NCI-H748 treated with DMSO at 0.1 percent for 48 hours (cell line): ENCODE results near the gene GJC2.

Source experiments
- DNase-seq: peaks from one replicate; lab custom pipeline; 2025; lab: John Stamatoyannopoulos, UW

The GJC2 gene

GRCh38 chr1:228145463-228146416, 4.0 kb upstream of the GJC2 start:
- DNase-seq, result no peak

- DNase-seq, result no peak
These were observed 3.1 kb upstream of the GJC2 start for GRCh38 chr1:228146417-228147150.

- no peak for DNase-seq
These were observed 2.5 kb upstream of the GJC2 start for GRCh38 chr1:228147151-228147693.

GRCh38 chr1:228147768-228148167, 2.0 kb upstream of the GJC2 start:
- no peak for DNase-seq

- DNase-seq, result no peak
These were observed 1.4 kb upstream of the GJC2 start for GRCh38 chr1:228148196-228148861.

DNA sequence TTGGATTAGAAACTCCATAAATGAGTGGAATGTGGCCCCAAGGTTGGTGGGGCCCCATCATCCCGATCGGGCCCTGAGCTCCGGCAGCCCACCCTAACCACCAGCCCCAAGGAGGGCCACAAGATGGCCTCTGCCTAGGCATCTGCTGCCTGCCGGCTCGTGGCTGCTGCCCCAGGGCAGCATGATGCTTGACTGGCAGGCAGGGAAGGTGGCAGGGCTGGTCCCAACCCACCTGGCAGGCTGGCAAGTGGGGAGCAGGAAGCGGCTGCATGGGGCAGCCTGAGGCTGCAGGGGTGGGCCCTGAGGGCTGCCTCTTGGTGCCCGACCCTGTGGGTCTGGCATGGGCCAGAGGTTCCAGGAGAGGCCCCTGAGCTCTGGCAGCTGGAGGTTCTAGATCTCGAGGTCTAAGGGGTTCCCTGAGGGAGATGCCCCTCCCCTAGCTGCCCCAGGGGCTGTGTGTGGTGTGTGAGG, 760 bp upstream of the GJC2 start:
- no peak for DNase-seq

- DNase-seq, result no peak
These were observed 360 bp downstream of the GJC2 start for GRCh38 chr1:228150120-228150460.

GRCh38 chr1:228150461-228151179, 890 bp downstream of the GJC2 start:
- DNase-seq, result no peak

GRCh38 chr1:228151180-228151925, 1.6 kb downstream of the GJC2 start:
- DNase-seq, result no peak

GRCh38 chr1:228152097-228152917, 2.6 kb downstream of the GJC2 start:
- no peak for DNase-seq

DNA sequence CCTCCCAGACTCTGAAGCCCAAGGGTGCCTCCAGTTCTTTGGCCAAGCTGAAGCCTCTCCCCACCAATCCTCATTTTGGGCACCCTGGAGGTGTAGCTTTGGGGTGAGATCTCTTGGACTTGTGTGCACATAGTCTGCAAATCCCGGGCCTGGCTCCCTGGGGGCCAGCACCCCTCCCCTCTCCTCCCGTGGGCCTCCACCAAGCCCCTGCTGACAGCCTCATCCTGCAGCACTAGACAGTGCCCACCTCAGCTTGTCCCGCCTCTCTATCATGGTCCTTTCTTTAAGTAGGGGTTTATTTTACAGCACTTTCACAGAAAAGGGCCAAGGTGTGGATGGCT, 3.2 kb downstream of the GJC2 start:
- DNase-seq, result no peak

DNA sequence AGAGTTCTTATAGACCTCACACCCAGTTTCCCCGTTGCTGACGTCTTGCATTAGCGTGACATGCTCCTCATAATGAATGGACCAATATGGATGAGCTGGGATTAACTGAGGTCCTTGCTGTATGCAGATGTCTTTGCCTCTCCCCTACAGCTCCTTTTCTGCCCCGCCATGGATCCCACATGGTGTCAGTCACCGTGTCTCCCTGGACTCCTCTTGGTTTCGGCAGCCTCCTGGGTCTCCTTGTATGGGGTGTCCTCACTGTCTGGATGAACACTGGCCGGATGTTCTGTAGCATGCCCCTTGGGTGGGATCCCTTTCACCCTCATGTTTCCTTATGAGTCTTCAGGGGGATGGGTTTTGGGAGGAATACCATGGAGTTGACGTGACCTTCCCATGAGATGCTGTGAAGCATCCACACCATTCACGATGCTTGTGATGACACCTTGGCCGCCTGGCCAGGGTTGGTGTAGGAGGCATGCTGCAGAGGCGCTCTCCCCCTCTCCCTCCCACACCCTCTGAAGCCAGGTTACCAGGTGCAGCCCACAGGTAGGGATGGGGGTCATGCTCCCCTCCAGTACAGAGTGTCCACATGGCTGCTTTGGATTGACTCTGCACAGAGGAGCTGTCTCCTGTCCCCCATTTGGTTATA, 4.4 kb downstream of the GJC2 start:
- no peak for DNase-seq

DNA sequence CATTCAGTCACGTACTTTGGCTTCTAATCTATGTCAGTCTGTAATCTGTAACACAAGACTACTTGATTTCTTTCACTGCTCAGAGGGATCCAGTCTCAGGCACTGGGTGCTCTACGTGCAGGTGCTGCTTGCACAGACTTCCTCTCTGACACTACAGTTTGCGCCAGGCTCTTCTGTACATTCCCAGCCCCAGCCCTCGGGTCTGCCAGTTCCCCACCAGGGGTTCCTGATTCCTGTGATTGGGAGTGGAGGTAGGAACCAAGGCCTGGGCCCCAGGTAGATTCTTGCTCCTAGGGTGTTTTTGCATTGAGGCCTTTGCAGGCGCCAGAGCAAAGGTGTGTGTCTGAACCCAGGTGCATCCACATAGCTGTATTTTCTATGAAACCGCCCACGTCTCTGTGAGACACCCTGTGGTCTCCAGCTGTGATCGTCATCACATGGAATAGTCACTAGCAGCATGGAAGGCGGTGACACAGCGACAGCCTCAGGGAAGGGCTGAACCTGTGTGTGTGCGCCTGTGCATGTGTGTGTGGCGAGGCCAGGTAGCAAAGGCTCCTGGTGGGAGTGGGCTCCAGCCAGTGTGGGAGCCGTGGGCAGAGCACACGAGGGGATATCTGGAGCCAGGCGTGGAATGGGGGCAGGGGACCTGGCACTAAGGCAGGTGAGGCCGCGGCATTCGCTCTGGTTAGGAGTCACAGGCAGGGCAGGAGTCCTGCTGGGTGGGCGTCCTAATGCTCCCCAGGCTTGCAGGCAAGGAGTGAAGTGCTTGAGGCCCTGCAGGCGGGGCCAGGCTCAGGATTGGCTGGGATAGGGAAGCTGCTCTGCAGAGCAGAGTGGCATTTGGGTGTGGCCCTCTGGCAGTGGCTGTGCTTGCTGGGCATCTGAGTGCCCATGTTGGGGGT, 5.2 kb downstream of the GJC2 start:
- no peak for DNase-seq

DNA sequence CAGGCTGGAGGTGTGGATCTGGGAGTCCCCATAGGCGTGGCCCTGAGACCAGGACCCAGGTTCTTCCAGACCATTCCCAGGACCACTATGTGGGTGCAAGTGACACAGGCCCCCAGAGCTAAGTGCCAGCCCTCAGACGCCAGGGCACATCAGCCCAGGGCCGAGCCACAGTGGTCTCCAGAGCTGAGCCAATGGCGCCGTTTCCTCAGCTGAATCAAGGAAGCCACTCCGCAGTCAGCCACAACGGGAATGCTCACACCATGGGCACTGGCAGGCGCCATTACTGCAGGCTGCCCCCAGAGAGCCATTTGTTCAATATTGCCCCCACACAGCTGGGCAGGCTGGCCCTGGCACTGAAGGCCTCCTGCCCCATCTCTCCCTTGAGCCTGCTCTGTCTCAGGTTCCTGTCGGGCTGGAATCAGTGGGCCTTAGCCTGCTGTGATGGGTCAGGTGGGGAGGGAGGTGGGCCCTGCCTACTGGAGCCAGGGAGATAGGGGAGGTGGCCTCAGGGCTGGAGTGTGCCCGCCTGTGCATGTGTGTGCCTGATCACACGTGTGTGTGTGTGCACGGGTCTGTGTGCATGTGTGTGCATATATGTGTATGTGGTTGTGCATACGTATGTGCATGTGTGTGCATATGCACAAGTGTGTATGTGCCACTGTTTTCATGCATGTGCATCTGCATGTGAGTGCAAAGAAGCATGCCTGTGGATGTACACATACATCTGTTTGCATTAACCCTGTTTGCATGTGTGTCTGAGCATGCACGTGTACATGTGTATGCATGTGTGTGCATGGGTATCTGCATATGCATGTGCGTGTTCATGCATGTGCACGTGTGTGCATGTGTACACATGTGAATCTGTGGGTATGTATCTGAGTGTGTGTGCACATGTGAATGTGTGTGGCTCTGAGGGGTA, 6.1 kb downstream of the GJC2 start:
- no peak for DNase-seq

GRCh38 chr1:228156515-228156881, 6.8 kb downstream of the GJC2 start:
- DNase-seq, result no peak

DNA sequence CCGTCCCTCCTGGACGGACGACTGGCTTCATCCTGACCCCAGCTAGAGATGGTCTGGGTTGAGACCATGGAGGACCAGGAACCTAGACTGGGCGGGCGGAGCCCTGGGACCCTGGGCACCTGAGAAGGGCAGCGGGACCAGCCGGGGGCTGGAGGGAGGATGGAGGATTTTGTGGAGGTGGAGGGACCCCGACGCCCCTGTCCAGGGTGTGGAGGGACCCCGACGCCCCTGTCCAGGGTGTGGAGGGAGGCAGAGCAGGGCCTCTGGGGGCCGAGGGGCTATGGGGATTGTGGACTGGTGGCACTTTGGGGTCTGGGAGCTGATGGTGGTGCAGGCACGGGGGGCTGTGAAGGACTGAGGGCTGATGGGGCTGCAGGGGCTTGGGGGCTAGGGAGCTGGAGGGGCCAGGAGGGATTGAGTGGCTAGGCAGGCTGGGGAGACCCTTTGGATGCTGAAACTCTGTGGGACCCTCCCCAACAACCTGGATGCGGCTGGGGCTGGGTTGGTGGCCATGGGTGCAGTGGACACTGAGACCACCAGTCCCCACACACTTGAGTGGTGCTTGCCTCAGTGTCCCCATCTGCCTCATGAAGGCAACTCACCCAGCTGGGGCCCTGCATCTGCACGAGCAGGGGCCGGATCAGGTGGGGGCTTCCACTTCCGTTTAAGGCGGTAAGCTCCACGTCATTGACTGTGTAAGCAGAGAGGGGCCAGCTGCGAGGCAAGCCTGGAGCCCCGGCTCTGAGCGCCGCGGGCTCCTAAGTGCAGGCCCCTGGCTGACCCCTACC, 7.4 kb downstream of the GJC2 start:
- no peak for DNase-seq

DNA sequence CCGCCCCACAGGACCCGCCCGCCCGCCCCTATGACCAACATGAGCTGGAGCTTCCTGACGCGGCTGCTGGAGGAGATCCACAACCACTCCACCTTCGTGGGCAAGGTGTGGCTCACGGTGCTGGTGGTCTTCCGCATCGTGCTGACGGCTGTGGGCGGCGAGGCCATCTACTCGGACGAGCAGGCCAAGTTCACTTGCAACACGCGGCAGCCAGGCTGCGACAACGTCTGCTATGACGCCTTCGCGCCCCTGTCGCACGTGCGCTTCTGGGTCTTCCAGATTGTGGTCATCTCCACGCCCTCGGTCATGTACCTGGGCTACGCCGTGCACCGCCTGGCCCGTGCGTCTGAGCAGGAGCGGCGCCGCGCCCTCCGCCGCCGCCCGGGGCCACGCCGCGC, 8.0 kb downstream of the GJC2 start:
- no peak for DNase-seq
